GM21515 (cell line): ENCODE measurements around the gene ADAD1.
"Not testable (repeated sequence)": the region's sequence is repeated elsewhere in the genome, so short reads cannot be mapped to it uniquely, and the experiment has no call there.

Source experiments
- ATAC-seq: cut with Tn5 transposase; IDR thresholded peaks from one replicate; pipeline ENCODE4 v1.9.1; 2021; ENCODE audit not compliant: unreplicated experiment

Gene ADAD1

DNA sequence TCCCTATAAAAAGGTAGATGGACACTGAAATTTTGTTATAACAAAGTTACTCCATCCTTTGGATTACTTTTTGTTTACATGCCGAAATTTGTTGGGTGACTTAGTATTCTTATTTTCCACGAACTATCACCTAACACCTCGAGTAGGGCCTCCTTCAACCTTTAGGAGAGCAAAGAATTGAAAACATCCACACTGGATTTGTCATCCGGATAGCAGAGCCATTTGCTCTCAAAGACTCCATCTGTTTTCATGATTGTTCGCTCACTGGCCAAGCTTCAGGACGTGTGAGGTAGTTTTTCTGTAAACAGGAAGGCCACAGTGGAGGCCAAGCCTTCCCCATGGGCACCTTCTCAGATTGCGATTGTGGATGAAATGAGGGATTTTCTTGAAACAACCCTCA lies at the start of gene ADAD1:
TSS of gene ADAD1 (plus strand) at position 301 of the 400 bp plus-strand sequence. CDS start 1,059 bp downstream, outside the sequence.
- no peak for ATAC-seq

DNA sequence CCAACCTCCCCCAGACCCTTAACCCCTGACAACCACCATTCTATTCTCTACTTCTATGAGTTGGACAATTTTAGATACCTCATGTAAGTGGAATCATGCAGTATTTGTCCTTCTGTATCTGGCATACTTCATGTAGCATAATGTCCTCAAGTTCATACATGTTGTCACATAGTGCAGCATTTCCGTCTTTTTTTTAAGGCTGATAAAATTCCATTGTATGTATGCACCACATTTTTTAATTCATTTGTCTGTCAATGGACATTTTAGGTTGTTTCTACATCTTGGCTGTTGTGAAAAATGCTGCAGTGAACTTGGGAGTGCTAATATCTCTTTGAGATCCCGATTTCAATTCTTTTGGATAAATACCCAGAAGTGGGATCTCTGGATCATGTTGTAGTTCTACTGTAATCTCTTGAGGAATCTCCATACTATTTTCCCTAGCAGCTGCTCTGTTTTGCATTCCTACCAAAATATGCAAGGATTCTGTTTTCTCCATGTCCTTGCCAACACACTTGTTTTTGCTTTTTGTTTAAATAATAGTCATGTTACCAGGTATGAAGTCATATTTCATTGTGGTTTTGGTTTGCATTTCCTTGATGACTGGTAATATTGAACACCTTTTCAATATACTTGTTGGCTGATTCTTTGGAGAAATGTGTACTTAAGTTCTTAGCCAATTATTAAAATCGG lies 48.8 kb upstream of the ADAD1 start:
- ATAC-seq = no peak

DNA sequence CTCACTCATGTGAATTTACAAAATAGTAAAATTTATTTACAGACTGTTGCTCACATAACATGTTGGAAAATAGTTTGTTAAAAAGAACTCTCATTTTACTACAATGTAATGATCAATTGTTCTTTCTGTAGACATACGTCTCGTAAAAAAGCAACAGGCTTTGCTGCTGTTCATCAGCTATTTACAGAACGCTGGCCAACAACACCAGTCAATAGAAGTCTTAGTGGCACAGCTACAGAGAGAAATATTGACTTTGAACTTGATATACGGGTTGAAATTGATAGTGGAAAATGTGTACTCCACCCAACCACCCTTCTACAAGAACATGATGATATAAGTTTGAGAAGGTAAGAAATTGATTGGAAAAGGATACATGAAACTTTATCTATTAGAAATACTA lies 47.6 kb upstream of the ADAD1 start:
- ATAC-seq = no peak

DNA sequence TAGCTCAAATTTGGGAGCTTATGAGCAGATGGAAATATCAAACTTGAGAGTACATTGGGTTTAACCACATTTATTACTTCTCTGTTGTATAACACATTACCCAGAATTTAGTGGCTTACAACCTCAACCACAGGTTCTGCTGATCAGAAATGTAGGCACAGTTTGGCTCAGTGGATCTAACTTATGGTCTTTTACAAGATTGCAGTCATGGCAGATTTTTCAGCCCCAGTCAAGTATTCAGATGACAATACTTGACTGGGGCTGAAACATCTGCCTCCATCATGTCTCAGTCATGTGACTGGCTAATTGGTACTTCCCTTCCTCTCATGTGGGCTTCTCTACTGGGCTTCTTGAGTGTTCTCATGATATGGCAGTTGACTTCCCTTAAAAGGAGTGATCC lies 44.0 kb upstream of the ADAD1 start:
- ATAC-seq = no peak

GRCh38 chr4:122341886-122342285 lies 36.9 kb upstream of the ADAD1 start:
- ATAC-seq = no peak

DNA sequence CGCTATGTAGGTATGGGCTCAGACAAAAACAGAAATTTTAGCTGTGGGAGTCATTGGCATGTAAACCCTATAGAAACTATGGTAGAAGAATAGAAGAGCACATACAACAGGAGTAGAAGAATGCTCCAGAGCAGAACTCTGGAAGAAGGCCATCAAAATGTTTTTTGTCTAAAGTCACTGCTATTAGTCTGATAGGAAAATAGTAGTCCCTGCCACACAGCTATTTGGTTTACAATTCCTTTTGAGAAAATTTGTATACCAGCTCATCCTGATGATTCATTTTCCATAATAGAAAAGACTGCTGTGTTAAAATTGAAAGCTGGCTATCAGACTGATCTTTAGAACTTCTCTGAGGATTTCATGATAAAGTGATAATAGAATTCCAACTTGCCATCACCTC lies 32.8 kb upstream of the ADAD1 start:
- ATAC-seq = no peak

GRCh38 chr4:122346503-122346902 lies 32.3 kb upstream of the ADAD1 start:
- no peak for ATAC-seq

DNA sequence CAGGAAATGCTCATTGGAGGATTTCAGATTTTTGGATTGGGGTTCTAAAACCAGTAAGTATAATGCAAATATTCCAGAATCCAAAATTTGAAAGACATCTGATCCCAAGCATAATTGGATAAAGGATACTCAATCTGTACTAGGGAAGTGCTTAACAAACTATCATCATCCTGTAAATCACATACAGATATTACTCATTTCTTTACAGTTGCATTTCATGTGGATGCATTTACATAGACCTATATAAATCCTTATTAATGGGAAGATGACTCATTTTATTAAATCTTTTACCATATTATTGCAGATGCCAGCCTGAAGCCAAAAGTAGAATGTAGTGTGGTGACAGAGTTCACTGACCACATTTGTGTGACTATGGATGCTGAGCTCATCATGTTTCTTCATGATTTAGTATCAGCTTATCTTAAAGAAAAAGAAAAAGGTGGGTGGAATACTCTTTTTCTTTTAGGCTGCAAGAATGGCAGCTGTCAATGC lies 22.4 kb upstream of the ADAD1 start:
- no peak for ATAC-seq

DNA sequence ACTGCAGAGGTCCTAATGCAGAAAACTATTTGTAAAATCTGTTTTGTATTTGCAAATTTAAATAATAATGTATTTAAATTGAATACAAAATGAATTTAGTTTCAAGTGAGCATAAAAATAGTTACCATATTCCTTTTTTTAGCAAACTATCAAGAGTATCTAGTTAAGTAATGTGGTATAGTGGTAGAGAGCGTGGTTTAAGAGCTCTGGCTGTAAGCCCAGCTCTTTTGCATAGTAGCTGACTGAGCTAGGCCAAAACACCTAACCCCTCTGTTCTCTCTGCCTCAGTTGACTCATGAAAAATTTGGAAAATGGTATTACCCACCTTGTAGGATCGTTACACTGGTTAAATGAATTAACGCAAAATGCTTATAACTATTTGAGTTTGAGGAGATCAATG lies 18.1 kb upstream of the ADAD1 start:
- ATAC-seq = no peak

DNA sequence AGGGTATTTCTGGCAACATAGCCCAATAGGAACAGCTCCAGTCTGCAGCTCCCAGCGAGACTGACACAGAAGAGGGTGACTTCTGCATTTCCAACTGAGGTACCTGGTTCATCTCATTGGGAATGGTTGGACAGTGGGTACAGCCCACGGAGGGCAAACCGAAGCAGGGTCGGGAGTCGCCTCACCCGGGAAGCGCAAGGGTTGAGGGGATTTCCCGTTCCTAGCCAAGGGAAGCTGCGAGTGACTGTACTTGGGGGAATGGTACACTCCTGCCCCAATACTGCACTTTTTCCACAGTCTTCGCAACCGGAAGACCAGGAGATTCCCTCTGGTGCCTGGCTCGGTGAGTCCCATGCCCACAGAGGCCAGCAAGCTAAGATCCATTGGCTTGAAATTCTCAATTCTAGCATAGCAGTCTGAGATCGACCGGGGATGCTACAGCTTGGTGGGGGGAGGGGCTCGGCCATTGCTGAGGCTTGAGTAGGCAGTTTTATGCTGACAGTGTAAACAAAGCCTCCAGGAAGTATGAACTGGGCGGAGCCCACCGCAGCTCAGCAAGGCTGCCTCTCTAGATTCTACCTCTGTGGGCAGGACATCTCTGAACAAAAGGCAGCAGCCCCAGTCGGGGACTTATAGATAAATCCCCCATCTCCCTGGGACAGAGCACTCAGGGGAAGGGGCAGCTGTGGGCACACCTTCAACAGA lies 14.0 kb upstream of the ADAD1 start:
- no peak for ATAC-seq

GRCh38 chr4:122368786-122369185 lies 10.0 kb upstream of the ADAD1 start:
- ATAC-seq = not testable (repeated sequence)

DNA sequence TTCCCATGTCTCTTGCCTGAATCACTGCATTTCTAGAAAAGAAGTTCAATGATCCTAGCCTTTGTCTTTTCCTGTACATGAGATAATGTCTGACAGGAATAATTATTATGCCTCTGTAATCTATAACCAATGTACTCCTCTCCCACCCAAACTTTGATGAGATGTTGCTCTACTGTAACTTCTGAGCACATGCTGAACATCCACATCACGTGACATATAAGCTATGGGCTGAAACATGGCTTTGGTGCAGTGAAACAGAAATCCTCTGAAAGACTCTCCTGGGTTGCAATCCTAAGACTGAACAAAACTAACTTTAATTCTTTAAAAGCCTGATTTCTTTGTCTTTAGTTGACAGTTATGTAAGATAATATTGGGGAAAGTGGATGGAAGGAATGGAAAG lies 1.5 kb upstream of the ADAD1 start:
- no peak for ATAC-seq

DNA sequence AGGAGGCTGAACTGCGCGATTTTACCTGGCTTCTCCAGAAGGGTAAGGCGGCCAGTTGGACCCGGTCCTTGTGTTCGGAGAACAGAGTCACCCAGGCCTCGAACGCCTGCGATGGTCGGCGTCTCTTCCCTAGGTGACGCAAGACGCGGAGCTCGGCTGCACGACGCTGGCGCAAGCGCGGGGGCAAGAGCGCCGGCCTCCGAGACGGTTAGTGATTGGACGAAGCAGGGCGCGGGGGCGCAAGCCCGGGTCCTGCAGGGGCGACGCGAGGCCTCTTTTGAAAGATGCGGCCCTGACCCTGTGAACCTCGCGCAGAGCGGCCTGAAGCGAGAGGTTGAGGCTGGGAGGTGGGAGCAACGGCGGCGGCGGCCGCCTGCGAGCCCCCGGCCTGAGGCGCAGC lies 428 bp downstream of the ADAD1 start:
- no peak for ATAC-seq

- ATAC-seq = no peak
Observed at GRCh38 chr4:122383341-122383740, 4.5 kb downstream of the ADAD1 start.

- ATAC-seq = no peak
Observed at GRCh38 chr4:122384245-122384644, 5.4 kb downstream of the ADAD1 start.

- no peak for ATAC-seq
Observed at GRCh38 chr4:122393276-122393675, 14.5 kb downstream of the ADAD1 start.

DNA sequence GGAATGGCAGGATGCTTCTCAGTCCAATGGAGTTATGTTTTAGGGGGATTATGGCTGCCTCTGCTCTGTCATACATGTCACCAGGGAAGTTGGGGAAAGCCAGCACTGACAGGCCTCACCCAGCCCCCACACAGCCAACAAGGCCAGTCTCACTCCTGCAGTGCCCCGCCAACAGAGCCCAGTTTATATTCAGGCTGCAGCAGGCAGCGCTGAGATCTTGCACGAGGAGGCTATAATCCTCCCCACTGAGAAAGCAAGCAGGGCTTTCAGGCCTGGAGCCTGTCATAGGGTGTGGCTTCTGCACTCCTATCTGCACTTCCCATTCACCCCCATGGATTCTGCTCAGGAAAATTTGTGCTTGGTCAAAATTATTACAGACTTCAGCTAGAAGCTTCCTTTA lies 25.1 kb downstream of the ADAD1 start:
- ATAC-seq = no peak

DNA sequence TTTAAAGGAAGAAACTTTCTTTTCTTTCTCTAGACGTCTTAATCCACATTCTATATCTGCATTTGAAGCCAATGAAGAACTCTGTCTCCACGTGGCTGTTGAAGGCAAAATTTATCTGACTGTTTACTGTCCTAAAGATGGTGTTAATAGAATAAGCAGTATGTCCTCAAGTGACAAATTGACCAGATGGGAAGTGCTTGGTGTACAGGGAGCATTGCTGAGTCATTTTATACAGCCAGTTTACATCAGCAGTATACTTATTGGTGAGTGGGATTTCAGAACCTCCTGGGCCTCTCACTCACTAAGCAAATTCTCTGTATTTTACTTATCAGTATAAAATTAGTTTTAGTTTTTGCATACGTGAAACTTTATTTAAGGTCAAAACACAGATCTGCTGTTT lies 33.7 kb downstream of the ADAD1 start:
- ATAC-seq = no peak

GRCh38 chr4:122423246-122423645 lies 44.4 kb downstream of the ADAD1 start:
- ATAC-seq = no peak

DNA sequence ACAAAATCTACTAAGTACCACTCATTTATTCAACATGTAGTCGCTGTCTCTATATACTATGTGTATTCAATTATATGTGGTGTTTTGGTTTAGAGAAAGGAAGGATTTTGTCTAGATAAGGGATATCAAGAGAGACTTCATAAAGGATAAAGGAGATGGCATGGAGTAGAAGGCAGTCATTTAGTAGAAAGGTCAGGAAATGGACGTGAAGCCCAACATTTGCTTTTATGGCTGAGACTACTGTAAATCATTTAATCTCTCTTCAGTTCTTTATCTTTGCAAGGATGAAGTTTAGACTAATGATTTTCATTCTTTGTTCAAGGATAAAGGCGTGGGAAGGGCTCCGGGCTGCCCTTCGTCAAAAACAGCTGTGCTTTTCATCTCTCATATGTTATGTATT lies 52.5 kb downstream of the ADAD1 start:
- no peak for ATAC-seq

- ATAC-seq = no peak
Observed at GRCh38 chr4:122434285-122434684, 55.5 kb downstream of the ADAD1 start.

- ATAC-seq = no peak
Observed at GRCh38 chr4:122450847-122451246, 72.0 kb downstream of the ADAD1 start.
